Measurements from ENCODE around the gene MRPL28.
A peak's percentile ranks its signal among the peaks of the same experiment; 100 is the strongest.
"Not testable (repeated sequence)": the region's sequence is repeated elsewhere in the genome, so short reads cannot be mapped to it uniquely, and the experiment has no call there.

The MRPL28 gene

DNA sequence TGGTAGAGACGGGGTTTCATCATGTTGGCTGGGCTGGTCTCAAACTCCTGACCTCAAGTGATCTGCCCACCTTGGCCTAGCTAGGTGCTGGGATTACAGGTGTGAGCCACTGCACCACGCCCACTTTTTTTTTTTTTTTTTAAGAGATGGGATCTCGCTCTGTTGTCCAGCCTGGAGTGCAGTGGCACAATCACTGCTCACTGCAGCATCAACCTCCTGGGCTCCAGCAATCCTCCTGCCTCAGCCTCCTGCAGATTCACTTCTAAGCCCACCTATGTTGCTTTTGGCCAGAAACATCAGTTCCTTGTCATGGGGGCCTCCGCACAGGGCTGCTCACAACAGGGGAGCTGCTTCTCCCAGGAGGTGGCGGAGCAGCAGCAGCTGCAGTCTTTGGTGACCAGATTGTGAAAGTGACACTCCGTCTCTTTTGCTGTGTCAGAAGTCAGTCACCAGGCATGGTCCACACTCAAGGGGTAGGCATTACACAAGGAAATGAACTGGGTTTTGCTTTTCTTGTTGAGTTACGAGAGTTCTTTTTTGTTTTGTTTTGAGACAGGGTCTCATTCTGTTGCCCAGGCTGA lies 22.2 kb upstream of the MRPL28 start:
- Histone ChIP-seq H3K9me2 (replicated peaks; ENCODE audit: control insufficient read depth, low read length) (no peaks in the 10 kb centered on the region), H3K4me2 (ENCODE audit: low read length) (no peak overlapping the region), H3K27ac (ENCODE audit: low read depth, low read length) (no peak overlapping the region), H3K4me1 (ENCODE audit: control insufficient read depth, low read length) (peaks cover 19% of the 10 kb centered on the region), H3F3A (ENCODE audit: control insufficient read depth, insufficient read depth) (peaks cover 13% of the 10 kb centered on the region), H3K9me3 (ENCODE audit: control insufficient read depth, insufficient read depth, low read length) (peaks cover 6% of the 10 kb centered on the region; the same call in 1 of the 2 replicates), H3K36me3 (ENCODE audit: control insufficient read depth, low read length) (peaks cover 7% of the 10 kb centered on the region), H3K79me2 (ENCODE audit: control insufficient read depth, low read length) (peaks cover 21% of the 10 kb centered on the region), H4K20me1 (ENCODE audit: control insufficient read depth, insufficient read depth, low read depth, low read length) (no peaks in the 10 kb centered on the region), H3K27me3 (ENCODE audit: control insufficient read depth, low read length) (no peaks in the 10 kb centered on the region), H3K4me3 (ENCODE audit: low read length) (no peak overlapping the region)
- TF ChIP-seq CTCF (IDR thresholded peaks at IDR 0.05; ENCODE audit: low read depth, low read length, poor library complexity, severe bottlenecking), result no peak
- no peak for TF ChIP-seq EZH2phosphoT487 (IDR thresholded peaks at IDR 0.05; ENCODE audit: borderline replicate concordance, low read length)

DNA sequence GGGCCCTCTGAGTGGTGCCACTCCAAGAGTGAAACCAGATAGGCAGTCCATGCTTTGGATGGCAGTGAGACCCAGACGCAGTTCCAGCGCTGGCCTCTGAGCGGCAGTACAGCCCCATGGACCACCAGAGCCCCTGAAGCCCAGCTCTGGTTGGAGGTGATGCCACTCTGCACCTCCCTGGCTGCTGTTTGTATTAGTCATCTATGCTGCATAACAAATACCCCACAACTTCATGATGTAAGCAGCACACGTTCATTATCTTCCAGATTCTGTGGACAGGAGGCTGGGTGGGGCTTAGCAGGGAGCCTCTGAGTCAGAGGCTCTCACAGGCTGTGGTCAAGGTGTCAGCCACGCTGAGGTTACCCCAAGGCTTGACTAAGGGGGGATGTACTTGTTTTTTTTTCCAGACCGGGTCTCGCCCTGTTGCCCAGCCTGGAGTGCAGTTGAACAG lies 21.6 kb upstream of the MRPL28 start:
- no peak overlapping the region for H3K4me2 ChIP-seq (ENCODE audit: low read length)

DNA sequence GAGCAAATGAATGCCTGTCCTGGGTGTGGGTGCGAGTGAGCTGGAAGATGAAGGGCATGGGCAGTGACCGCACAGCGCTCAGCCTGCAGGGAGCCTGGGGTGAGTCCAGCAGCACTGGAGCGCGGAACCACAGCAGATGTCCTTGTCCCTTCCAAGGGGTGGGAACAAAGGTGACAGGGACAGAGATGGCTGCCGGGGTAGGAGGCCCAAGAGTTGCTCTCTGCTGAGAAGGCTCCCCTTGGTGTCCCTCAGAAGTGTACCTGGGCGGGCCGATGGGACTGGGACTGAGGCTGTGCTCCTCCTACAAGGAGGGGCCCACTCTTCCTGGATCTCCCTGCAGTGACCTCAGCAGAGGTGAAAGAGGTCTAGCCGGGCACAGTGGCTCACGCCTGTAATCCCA lies 19.0 kb upstream of the MRPL28 start:
- Histone ChIP-seq H3K4me3 (ENCODE audit: low read length) (no peak overlapping the region), H3K9me2 (replicated peaks; ENCODE audit: control insufficient read depth, low read length) (no peaks in the 10 kb centered on the region), H3K27ac (ENCODE audit: low read depth, low read length) (no peak overlapping the region), H4K20me1 (ENCODE audit: control insufficient read depth, insufficient read depth, low read depth, low read length) (no peaks in the 10 kb centered on the region), H3K36me3 (ENCODE audit: control insufficient read depth, low read length) (peaks cover 12% of the 10 kb centered on the region), H3K79me2 (ENCODE audit: control insufficient read depth, low read length) (peaks cover 5% of the 10 kb centered on the region), H3K9me3 (ENCODE audit: control insufficient read depth, insufficient read depth, low read length) (peaks cover 6% of the 10 kb centered on the region; the same call in 1 of the 2 replicates), H3K4me2 (ENCODE audit: low read length) (no peak overlapping the region), H3F3A (ENCODE audit: control insufficient read depth, insufficient read depth) (peaks cover 13% of the 10 kb centered on the region), H3K27me3 (ENCODE audit: control insufficient read depth, low read length) (no peaks in the 10 kb centered on the region), H3K4me1 (ENCODE audit: control insufficient read depth, low read length) (peaks cover 9% of the 10 kb centered on the region)
- no peak for TF ChIP-seq CTCF (IDR thresholded peaks at IDR 0.05; ENCODE audit: low read depth, low read length, poor library complexity, severe bottlenecking)
- TF ChIP-seq EZH2phosphoT487 (IDR thresholded peaks at IDR 0.05; ENCODE audit: borderline replicate concordance, low read length), result no peak

More for the DNA sequence above, 21.6 kb upstream of the MRPL28 start:
- H4K20me1 ChIP-seq (ENCODE audit: control insufficient read depth, insufficient read depth, low read depth, low read length), result no peaks in the 10 kb centered on the region
- peaks cover 7% of the 10 kb centered on the region for H3K36me3 ChIP-seq (ENCODE audit: control insufficient read depth, low read length)
- no peak overlapping the region for H3K4me3 ChIP-seq (ENCODE audit: low read length)
- H3K9me3 ChIP-seq (ENCODE audit: control insufficient read depth, insufficient read depth, low read length), result peaks cover 6% of the 10 kb centered on the region; the same call in 1 of the 2 replicates
- H3F3A ChIP-seq (ENCODE audit: control insufficient read depth, insufficient read depth), result peaks cover 13% of the 10 kb centered on the region
- no peaks in the 10 kb centered on the region for H3K9me2 ChIP-seq (replicated peaks; ENCODE audit: control insufficient read depth, low read length)
- H3K27me3 ChIP-seq (ENCODE audit: control insufficient read depth, low read length), result no peaks in the 10 kb centered on the region
- H3K27ac ChIP-seq (ENCODE audit: low read depth, low read length), result no peak overlapping the region
- peaks cover 19% of the 10 kb centered on the region for H3K4me1 ChIP-seq (ENCODE audit: control insufficient read depth, low read length)
- TF ChIP-seq EZH2phosphoT487 (IDR thresholded peaks at IDR 0.05; ENCODE audit: borderline replicate concordance, low read length) (no peak), CTCF (IDR thresholded peaks at IDR 0.05; ENCODE audit: low read depth, low read length, poor library complexity, severe bottlenecking) (peak; percentile 90)
- peaks cover 21% of the 10 kb centered on the region for H3K79me2 ChIP-seq (ENCODE audit: control insufficient read depth, low read length)

- H4K20me1 ChIP-seq (ENCODE audit: control insufficient read depth, insufficient read depth, low read depth, low read length); H3K79me2 ChIP-seq (ENCODE audit: control insufficient read depth, low read length); H3K9me3 ChIP-seq (ENCODE audit: control insufficient read depth, insufficient read depth, low read length); H3K4me2 ChIP-seq (ENCODE audit: low read length); H3K27me3 ChIP-seq (ENCODE audit: control insufficient read depth, low read length); H3K27ac ChIP-seq (ENCODE audit: low read depth, low read length); H3K4me3 ChIP-seq (ENCODE audit: low read length); H3K9me2 ChIP-seq (replicated peaks; ENCODE audit: control insufficient read depth, low read length): not testable (repeated sequence)
- peaks cover 25% of the 10 kb centered on the region for H3F3A ChIP-seq (ENCODE audit: control insufficient read depth, insufficient read depth)
- H3K36me3 ChIP-seq (ENCODE audit: control insufficient read depth, low read length), result peaks cover 17% of the 10 kb centered on the region
- H3K4me1 ChIP-seq (ENCODE audit: control insufficient read depth, low read length), result peaks cover 19% of the 10 kb centered on the region
Measured at GRCh38 chr16:387761-388666, 17.7 kb upstream of the MRPL28 start.

All from DOHH2 (cell line).